DMS79 (cell line): ENCODE data around the gene SNX25.

Experiments
- DNase-seq: peaks from one replicate; lab custom pipeline; 2025; lab: John Stamatoyannopoulos, UW

SNX25 gene

DNA sequence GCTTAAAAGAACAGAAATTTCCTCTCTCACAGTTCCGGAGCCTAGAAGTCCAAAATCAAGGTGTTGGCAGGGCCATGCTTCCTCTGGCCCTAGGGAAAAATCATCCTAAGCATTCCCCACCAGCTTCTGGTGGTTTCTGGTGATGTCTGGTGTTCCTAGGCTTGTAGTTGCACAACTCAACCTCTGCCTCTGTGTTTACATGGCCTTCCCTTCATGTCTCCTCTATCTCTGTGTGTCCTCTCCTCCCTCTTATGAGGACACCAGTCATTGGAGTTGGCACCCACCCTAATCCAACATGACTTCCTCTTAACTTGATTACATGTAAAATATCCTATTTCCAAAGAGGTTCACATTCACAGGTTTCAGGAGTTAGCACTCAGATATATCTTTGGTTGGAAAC lies 170.9 kb downstream of the SNX25 start:
- no peak for DNase-seq

- DNase-seq = no peak
Observed at GRCh38 chr4:185381288-185382196, 172.1 kb downstream of the SNX25 start.

- no peak for DNase-seq
Observed at GRCh38 chr4:185382754-185383153, 173.4 kb downstream of the SNX25 start.

DNA sequence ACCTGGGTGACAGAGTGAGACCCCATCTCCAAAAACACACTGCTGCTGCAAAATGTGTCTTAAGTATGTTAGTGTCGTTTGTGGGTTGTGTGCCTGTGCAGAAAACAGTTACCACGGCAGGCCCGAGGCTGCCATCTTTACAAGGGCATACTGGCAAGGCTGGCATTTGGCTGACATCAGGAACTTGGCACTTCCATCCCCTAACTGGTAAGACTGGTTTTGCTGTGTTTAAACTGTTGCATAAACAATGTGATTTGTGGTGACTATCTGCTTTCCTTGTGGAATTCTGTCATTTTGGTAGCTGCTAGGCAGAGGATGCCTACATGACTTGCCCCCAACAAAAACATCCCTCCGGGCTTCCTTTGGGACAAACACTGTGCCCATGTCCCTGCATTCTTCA lies 174.1 kb downstream of the SNX25 start:
- no peak for DNase-seq

DNA sequence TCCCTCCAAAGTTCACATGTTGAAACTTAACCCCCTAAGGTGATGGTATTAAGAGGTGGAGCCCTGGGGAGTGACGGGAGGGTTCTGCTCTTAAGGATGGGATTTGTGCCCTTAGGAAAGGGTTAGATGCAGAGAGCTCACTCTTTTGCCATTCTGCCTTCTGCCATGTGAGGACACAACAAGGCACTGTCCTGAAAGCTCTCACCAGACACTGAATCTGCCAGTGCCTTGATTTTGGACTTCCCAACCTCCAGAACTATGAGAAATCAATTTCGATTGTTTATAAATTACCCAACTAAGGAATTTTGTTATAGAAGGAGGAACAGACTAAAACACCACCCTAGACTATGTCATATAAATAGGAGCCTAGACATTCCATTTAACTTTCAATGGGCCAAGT lies 174.7 kb downstream of the SNX25 start:
- no peak for DNase-seq

GRCh38 chr4:185384930-185385331 lies 175.5 kb downstream of the SNX25 start:
- no peak for DNase-seq

GRCh38 chr4:185387957-185388356 lies 178.6 kb downstream of the SNX25 start:
- DNase-seq = no peak

- no peak for DNase-seq
Observed at GRCh38 chr4:185390941-185391340, 181.5 kb downstream of the SNX25 start.

DNA sequence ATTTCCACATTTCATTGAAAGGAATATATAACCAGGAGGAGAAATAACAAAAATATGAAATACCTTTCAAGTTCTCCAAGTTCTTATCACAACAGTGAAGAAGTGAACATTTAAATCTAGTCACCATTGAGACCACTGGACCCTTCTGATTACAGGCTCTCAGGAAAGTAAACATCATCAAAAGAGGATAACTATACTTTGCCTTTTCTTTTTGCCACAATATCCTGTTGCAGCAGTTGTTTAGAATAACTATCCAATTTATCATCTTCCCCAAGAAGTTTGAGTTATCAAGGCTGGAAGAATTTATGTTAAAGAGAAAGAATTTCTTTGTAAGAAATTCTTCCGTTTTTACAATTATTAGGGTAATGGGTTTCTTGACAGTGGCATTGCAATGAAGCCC lies 182.8 kb downstream of the SNX25 start:
- DNase-seq = no peak

DNA sequence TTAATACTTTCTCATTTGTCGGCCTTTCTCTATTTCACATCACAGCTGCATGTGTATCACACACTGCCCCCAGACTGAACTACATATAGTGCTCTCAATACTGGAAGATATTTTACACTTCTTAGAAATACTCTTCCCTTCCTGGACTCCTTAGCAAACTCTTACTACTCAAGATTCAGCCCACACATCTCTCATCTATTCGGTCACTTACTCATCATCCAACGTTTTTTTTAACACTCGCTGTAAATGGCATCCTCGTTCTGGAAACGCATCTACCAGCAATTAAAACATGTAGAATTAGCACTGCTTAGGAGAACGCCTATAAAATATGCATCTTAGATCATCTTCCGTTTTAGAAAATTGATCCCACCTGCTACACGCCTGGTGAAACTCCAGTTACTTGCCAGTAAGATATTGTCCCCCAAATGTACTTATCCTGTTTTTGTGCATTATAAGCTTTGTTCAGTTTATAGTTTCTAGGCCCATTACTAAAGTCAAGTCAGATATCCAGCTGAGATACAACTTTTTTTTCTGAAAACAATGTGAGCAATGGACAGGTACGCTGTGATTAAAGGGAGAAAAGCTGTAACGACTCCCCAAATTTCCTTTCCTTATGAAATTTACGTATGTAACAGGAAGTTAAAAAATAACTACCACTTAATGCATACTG lies 185.3 kb downstream of the SNX25 start:
- no peak for DNase-seq

GRCh38 chr4:185395238-185395955 lies 186.0 kb downstream of the SNX25 start, which contains the start of gene LRP2BP:
TSS of gene LRP2BP (minus strand) at chr4:185395924. CDS start at chr4:185378186, 17,738 bp downstream.
- DNase-seq = peak; percentile 35

DNA sequence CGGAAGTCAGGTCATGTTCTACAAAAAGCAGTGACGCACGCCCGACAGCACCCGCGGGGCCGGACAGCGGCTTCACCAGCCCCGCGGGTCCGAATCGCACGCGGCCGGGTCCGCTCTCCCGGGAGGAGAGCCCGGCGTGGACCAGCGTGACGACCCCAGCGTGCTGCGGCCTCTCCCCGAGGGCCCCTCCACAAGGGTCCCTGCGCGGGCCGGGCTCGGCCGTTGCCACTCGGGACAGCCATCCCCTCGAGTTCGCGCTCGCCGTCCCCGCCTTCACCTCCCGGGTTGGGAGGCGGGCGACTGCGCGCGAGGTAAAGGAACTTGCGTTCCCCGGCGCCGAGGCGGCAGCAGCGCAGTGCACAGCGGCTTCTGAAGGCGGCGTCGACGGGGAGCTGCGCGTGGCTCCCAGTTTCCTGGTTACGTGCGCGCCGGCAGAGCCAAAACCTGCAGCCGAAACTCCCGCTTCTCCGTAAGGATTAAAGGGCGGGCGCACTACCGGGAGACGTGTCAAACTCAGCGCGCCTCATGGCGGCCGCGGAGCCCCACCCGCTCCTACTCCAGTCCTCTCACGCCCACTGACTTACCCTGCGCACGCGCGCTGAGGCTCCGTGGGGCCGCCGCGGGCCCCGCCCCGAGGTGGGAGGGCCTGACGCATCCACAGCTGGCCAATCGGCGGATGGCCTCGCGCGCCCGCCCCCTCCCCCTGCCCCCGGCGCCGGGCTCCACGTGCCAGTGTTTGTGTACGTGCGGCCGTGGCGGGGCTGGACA lies 186.7 kb downstream of the SNX25 start:
- peak; percentile 75 for DNase-seq

DNA sequence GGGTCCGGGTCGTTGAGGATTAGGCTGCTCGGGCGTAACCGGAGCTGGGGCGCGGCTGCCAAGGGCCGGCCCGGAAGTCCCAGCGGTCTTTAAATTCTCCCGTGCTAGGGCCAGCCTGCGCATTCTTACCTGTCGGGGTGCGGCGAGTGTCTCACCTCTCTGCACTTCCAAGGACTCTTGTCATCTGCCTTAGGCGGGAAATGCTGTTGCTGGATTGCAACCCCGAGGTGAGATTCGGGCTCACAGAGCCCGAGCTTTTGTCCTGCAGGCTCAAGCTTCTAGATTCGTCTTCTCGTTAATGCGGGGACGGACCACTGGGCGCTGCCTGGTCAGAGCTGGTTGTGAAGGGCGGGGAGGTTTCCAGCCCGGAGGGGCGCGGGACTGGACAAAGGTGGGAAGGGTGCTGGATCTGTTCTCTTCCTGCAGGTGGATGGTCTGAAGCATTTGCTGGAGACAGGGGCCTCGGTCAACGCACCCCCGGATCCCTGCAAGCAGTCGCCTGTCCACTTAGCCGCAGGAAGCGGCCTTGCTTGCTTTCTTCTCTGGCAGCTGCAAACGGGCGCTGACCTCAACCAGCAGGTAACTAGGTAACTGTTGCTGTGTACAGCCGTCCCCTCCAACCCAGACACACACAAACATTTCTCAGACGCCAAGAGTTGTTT lies 187.5 kb downstream of the SNX25 start, which contains the start of gene ANKRD37:
Gene ANKRD37, plus strand, starts transcription at position 118 of the 662 bp plus-strand sequence. Its CDS starts 83 bp downstream, at position 201.
- peak; percentile 17 for DNase-seq

- no peak for DNase-seq
Observed at GRCh38 chr4:185398618-185399017, 189.2 kb downstream of the SNX25 start.

DNA sequence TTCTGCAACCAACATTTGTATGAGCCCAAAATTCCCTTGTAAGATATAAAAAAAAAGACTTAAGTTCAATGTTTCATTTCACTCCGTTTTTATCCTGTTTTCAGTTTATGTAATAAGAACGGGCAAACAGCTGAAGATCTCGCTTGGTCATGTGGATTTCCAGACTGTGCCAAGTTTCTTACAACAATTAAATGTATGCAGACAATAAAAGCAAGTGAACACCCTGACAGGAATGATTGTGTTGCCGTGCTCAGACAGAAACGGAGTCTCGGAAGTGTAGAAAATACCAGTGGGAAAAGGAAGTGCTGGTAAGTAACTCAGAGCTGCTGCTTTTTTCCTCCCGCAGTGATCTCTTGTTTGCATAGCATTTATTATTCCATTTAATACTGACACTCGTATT lies 190.1 kb downstream of the SNX25 start:
- DNase-seq = no peak

DNA sequence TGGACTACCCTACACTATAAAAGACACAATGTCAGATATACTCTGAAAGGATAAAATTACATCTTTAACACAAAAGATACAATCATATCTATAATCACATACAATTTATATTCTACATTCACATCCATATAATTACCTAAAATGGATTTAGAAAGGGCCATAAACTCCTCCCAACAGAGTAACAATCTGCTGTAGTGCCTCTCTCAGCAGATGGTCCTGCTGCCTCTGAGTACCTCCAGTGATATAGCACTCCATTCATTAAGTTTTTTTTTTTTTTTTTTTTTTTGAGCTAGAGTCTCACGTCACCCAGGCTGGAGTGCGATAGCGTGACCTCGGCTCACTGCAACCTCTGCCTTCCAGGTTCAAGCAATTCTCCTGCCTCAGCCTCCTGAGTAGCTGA lies 194.6 kb downstream of the SNX25 start:
- no peak for DNase-seq

DNA sequence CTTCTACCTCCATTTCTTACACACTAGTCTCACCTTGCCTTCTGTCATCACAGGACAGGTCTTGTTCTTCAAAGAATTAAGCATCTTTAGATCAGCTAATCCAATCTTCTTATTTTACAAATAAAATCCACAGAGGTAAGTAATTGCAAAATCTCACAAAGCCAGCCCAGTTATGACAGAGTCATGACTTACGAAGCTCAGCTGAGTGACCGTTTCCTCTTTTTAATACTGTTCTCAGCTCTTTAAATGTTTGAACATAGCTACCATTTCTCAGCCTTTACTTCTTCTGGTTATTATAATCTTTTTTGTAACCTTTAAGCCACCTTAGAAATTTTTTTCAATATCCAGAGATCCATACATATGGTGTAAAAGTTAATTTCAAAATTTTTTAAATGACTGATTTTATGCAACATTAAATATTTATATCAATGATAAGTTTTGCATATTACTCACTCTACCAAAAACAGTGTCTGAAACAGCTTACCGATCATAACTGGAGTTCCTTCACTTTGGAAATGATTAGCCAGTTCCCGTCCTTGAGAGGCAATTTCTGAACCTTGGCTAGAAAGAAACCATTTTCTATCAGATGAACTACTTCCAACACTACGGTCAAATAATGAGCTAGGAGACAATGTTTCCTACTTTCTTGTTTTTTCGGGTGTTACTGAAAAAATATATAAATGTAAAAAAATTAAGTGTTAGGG lies 196.1 kb downstream of the SNX25 start:
- no peak for DNase-seq

GRCh38 chr4:185408432-185408831 lies 199.0 kb downstream of the SNX25 start:
- DNase-seq = no peak

DNA sequence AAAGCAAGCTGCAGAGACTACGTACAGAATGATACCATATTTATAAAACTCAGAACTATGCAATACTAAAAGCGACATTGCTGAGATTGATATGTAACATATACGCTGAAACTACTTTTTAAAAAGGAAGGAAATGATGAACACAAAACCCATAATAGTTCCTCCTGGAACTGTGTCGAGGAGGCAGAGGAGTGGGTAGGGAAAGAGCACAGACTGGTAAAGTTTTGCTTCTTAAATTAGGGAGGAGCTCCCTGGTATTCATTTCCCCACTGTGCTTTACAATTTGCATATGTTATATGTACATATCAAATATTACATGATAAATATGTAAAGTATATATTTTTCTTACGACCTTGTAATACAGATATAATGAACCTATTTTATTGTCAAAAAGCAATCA lies 202.5 kb downstream of the SNX25 start:
- DNase-seq = no peak

GRCh38 chr4:185412412-185412811 lies 203.0 kb downstream of the SNX25 start:
- no peak for DNase-seq
